IgD-negative memory B cell (primary cell): Measurements from ENCODE around the gene MYO7A. TPM values are rescaled to one million over a fixed set of nuclear protein-coding genes. Genes with fewer than 3 reads are reported as not detected.
A peak's percentile ranks its signal among the peaks of the same experiment; 100 is the strongest.

ENCODE experiments used
- H3K27ac Mint-ChIP-seq, 3 donors: one replicate each; pipeline ENCODE4 v1.8.0; 2020 to 2022; ENCODE audit warnings: mild to moderate bottlenecking in 3 of 3, mixed read lengths in 3 of 3, moderate library complexity in 1 of 3
- H3K27me3 Mint-ChIP-seq: one replicate; pipeline ENCODE4 v1.8.0; 2021; ENCODE audit warnings: mixed read lengths
- H3K36me3 Mint-ChIP-seq: one replicate; pipeline ENCODE4 v1.8.0; 2020; ENCODE audit warnings: mild to moderate bottlenecking, mixed read lengths
- H3K4me1 Mint-ChIP-seq, 3 donors: one replicate each; pipeline ENCODE4 v1.8.0; 2020 to 2022; ENCODE audit warnings: mixed read lengths in 3 of 3, mild to moderate bottlenecking in 1 of 3
- H3K4me3 Mint-ChIP-seq, 4 donors: one replicate each; pipeline ENCODE4 v1.8.0; 2020 to 2022; ENCODE audit warnings: mild to moderate bottlenecking in 4 of 4, mixed read lengths in 4 of 4, moderate library complexity in 3 of 4
- H3K9me3 Mint-ChIP-seq, 3 donors: one replicate each; pipeline ENCODE4 v1.8.0; 2020 to 2021; ENCODE audit warnings: mixed read lengths in 3 of 3, mild to moderate bottlenecking in 1 of 3
- polyA plus RNA-seq: library from polyadenylated mRNA; unstranded; fragments of 300-500 nt; fragmentation: Illumina TruSeq; gene quantifications from one replicate; pipeline ENCODE4 v1.2.3, GENCODE V29; 2021

MYO7A gene
- polyA plus RNA-seq, 1 donor from 2014 or later = not detected

GRCh38 chr11:77201991-77202841 is 74.2 kb downstream of the MYO7A start:
- Mint-ChIP-seq H3K27me3 (peaks cover 2% of the 10 kb centered on the region), H3K36me3 (no peaks in the 10 kb centered on the region), H3K4me3 (no peak overlapping the region), H3K27ac (no peak overlapping the region), H3K4me1 (peaks cover 0 to 2% (median 0%) of the 10 kb centered on the region in 3 donors), H3K9me3 (no peaks in the 10 kb centered on the region)

GRCh38 chr11:77202941-77203900 is 75.2 kb downstream of the MYO7A start:
- Mint-ChIP-seq H3K4me1 (peaks cover 0 to 2% (median 0%) of the 10 kb centered on the region in 3 donors), H3K9me3 (no peaks in the 10 kb centered on the region), H3K4me3 (no peak overlapping the region), H3K36me3 (no peaks in the 10 kb centered on the region), H3K27me3 (peaks cover 2% of the 10 kb centered on the region), H3K27ac (no peak overlapping the region)

- Mint-ChIP-seq H3K36me3 (no peaks in the 10 kb centered on the region), H3K4me3 (no peak overlapping the region), H3K27ac (no peak overlapping the region), H3K4me1 (peaks cover 0 to 2% (median 0%) of the 10 kb centered on the region in 3 donors), H3K9me3 (no peaks in the 10 kb centered on the region), H3K27me3 (peaks cover 2% of the 10 kb centered on the region)
Measured at GRCh38 chr11:77203901-77204753, 76.1 kb downstream of the MYO7A start.

- no peaks in the 10 kb centered on the region for H3K36me3 Mint-ChIP-seq
- H3K27ac Mint-ChIP-seq = no peak overlapping the region
- peaks cover 0 to 2% (median 0%) of the 10 kb centered on the region in 3 donors for H3K4me1 Mint-ChIP-seq
- peaks cover 2% of the 10 kb centered on the region for H3K27me3 Mint-ChIP-seq
- H3K4me3 Mint-ChIP-seq = no peak overlapping the region
- no peaks in the 10 kb centered on the region for H3K9me3 Mint-ChIP-seq
Measured at GRCh38 chr11:77204754-77205466, 76.9 kb downstream of the MYO7A start.

- no peak overlapping the region for H3K27ac Mint-ChIP-seq
- peaks cover 2% of the 10 kb centered on the region for H3K27me3 Mint-ChIP-seq
- peaks cover 0 to 2% (median 0%) of the 10 kb centered on the region in 3 donors for H3K4me1 Mint-ChIP-seq
- H3K36me3 Mint-ChIP-seq = no peaks in the 10 kb centered on the region
- H3K4me3 Mint-ChIP-seq = no peak overlapping the region
- no peaks in the 10 kb centered on the region for H3K9me3 Mint-ChIP-seq
Measured at GRCh38 chr11:77205467-77206263, 77.6 kb downstream of the MYO7A start.

- H3K4me1 Mint-ChIP-seq = no peaks in the 10 kb centered on the region
- no peaks in the 10 kb centered on the region for H3K36me3 Mint-ChIP-seq
- H3K27ac Mint-ChIP-seq = no peak overlapping the region
- peaks cover 2% of the 10 kb centered on the region for H3K27me3 Mint-ChIP-seq
- no peaks in the 10 kb centered on the region for H3K9me3 Mint-ChIP-seq
- no peak overlapping the region for H3K4me3 Mint-ChIP-seq
Measured at GRCh38 chr11:77206264-77207018, 78.4 kb downstream of the MYO7A start.

GRCh38 chr11:77207019-77207485 is 79.0 kb downstream of the MYO7A start:
- no peaks in the 10 kb centered on the region for H3K36me3 Mint-ChIP-seq
- H3K4me1 Mint-ChIP-seq = no peaks in the 10 kb centered on the region
- H3K27me3 Mint-ChIP-seq = peaks cover 2% of the 10 kb centered on the region
- H3K4me3 Mint-ChIP-seq = no peak overlapping the region
- no peak overlapping the region for H3K27ac Mint-ChIP-seq
- H3K9me3 Mint-ChIP-seq = no peaks in the 10 kb centered on the region

- H3K4me3 Mint-ChIP-seq = no peak overlapping the region
- H3K27ac Mint-ChIP-seq = no peak overlapping the region
- H3K9me3 Mint-ChIP-seq = no peaks in the 10 kb centered on the region
- no peaks in the 10 kb centered on the region for H3K36me3 Mint-ChIP-seq
- peaks cover 2% of the 10 kb centered on the region for H3K27me3 Mint-ChIP-seq
- no peaks in the 10 kb centered on the region for H3K4me1 Mint-ChIP-seq
Measured at GRCh38 chr11:77207618-77208313, 79.7 kb downstream of the MYO7A start.

GRCh38 chr11:77208535-77208934 is 80.5 kb downstream of the MYO7A start:
- Mint-ChIP-seq H3K4me3 (no peak overlapping the region), H3K27me3 (peaks cover 2% of the 10 kb centered on the region), H3K4me1 (no peaks in the 10 kb centered on the region), H3K36me3 (no peaks in the 10 kb centered on the region), H3K9me3 (no peaks in the 10 kb centered on the region), H3K27ac (no peak overlapping the region)

GRCh38 chr11:77209663-77210062 is 81.6 kb downstream of the MYO7A start:
- Mint-ChIP-seq H3K27ac (no peak overlapping the region), H3K4me1 (no peaks in the 10 kb centered on the region), H3K4me3 (no peak overlapping the region), H3K36me3 (no peaks in the 10 kb centered on the region), H3K27me3 (peaks cover 2% of the 10 kb centered on the region), H3K9me3 (no peaks in the 10 kb centered on the region)

- Mint-ChIP-seq H3K27ac (no peak overlapping the region), H3K9me3 (no peaks in the 10 kb centered on the region), H3K4me1 (no peaks in the 10 kb centered on the region), H3K27me3 (no peaks in the 10 kb centered on the region), H3K4me3 (no peak overlapping the region), H3K36me3 (no peaks in the 10 kb centered on the region)
Measured at GRCh38 chr11:77211040-77211451, 83.0 kb downstream of the MYO7A start.

GRCh38 chr11:77211594-77212251 is 83.7 kb downstream of the MYO7A start:
- no peak overlapping the region for H3K27ac Mint-ChIP-seq

More at GRCh38 chr11:77211594-77212251, 83.7 kb downstream of the MYO7A start:
- Mint-ChIP-seq H3K4me1 (no peaks in the 10 kb centered on the region), H3K27me3 (no peaks in the 10 kb centered on the region), H3K4me3 (peak overlapping the region in 1 of 4 donors; percentile 8), H3K36me3 (no peaks in the 10 kb centered on the region), H3K9me3 (no peaks in the 10 kb centered on the region)
